Rectal smooth muscle tissue (tissue), 1 donor: ENCODE data around the gene RAD51B.

Experiments
- H3K27ac ChIP-seq: one replicate; pipeline ENCODE4 v1.7.0; 2013; ENCODE audit warnings: low read depth, low read length, inconsistent platforms
- H3K27me3 ChIP-seq: one replicate; pipeline ENCODE4 v1.7.0; 2013; ENCODE audit warnings: low read length; ENCODE audit not compliant: control insufficient read depth, insufficient read depth
- H3K36me3 ChIP-seq: one replicate; pipeline ENCODE4 v1.7.0; 2013; ENCODE audit warnings: low read length; ENCODE audit not compliant: control insufficient read depth, insufficient read depth
- H3K4me1 ChIP-seq: one replicate; pipeline ENCODE4 v1.7.0; 2013; ENCODE audit warnings: low read length; ENCODE audit not compliant: control insufficient read depth, insufficient read depth
- H3K4me3 ChIP-seq: one replicate; pipeline ENCODE4 v1.7.0; 2013; ENCODE audit warnings: low read length
- H3K9ac ChIP-seq: one replicate; pipeline ENCODE4 v1.7.0; 2013; ENCODE audit warnings: low read length

The RAD51B gene

GRCh38 chr14:68315081-68315480, 495.5 kb downstream of the RAD51B start:
- Histone ChIP-seq H3K4me1 (no peaks in the 10 kb centered on the region), H3K36me3 (no peaks in the 10 kb centered on the region), H3K27me3 (no peaks in the 10 kb centered on the region), H3K27ac (no peak overlapping the region), H3K4me3 (no peak overlapping the region), H3K9ac (no peak overlapping the region)

GRCh38 chr14:68316078-68316868, 496.7 kb downstream of the RAD51B start:
- H3K27ac ChIP-seq, result no peak overlapping the region
- no peaks in the 10 kb centered on the region for H3K27me3 ChIP-seq
- no peaks in the 10 kb centered on the region for H3K36me3 ChIP-seq
- no peak overlapping the region for H3K9ac ChIP-seq
- no peaks in the 10 kb centered on the region for H3K4me1 ChIP-seq
- H3K4me3 ChIP-seq, result no peak overlapping the region

GRCh38 chr14:68317239-68317638, 497.7 kb downstream of the RAD51B start:
- Histone ChIP-seq H3K9ac (no peak overlapping the region), H3K4me1 (no peaks in the 10 kb centered on the region), H3K36me3 (no peaks in the 10 kb centered on the region), H3K4me3 (no peak overlapping the region), H3K27ac (no peak overlapping the region), H3K27me3 (no peaks in the 10 kb centered on the region)

- H3K27me3 ChIP-seq, result no peaks in the 10 kb centered on the region
- H3K4me1 ChIP-seq, result no peaks in the 10 kb centered on the region
- no peaks in the 10 kb centered on the region for H3K36me3 ChIP-seq
- no peak overlapping the region for H3K27ac ChIP-seq
- H3K4me3 ChIP-seq, result no peak overlapping the region
- H3K9ac ChIP-seq, result no peak overlapping the region
These were observed 499.2 kb downstream of the RAD51B start for GRCh38 chr14:68318828-68319227.

GRCh38 chr14:68320495-68320894, 500.9 kb downstream of the RAD51B start:
- no peak overlapping the region for H3K9ac ChIP-seq
- no peak overlapping the region for H3K27ac ChIP-seq
- H3K27me3 ChIP-seq, result no peaks in the 10 kb centered on the region
- no peaks in the 10 kb centered on the region for H3K4me1 ChIP-seq
- no peaks in the 10 kb centered on the region for H3K36me3 ChIP-seq
- H3K4me3 ChIP-seq, result no peak overlapping the region

- Histone ChIP-seq H3K4me1 (no peaks in the 10 kb centered on the region), H3K9ac (no peak overlapping the region), H3K27me3 (no peaks in the 10 kb centered on the region), H3K27ac (no peak overlapping the region), H3K36me3 (no peaks in the 10 kb centered on the region), H3K4me3 (no peak overlapping the region)
These were observed 503.5 kb downstream of the RAD51B start for GRCh38 chr14:68322940-68323620.

GRCh38 chr14:68325267-68325807, 505.8 kb downstream of the RAD51B start:
- Histone ChIP-seq H3K4me1 (no peaks in the 10 kb centered on the region), H3K27me3 (no peaks in the 10 kb centered on the region), H3K27ac (no peak overlapping the region), H3K4me3 (no peak overlapping the region), H3K9ac (no peak overlapping the region), H3K36me3 (no peaks in the 10 kb centered on the region)

GRCh38 chr14:68327231-68327630, 507.7 kb downstream of the RAD51B start:
- Histone ChIP-seq H3K36me3 (no peaks in the 10 kb centered on the region), H3K27me3 (no peaks in the 10 kb centered on the region), H3K9ac (no peak overlapping the region), H3K27ac (no peak overlapping the region), H3K4me1 (no peaks in the 10 kb centered on the region), H3K4me3 (no peak overlapping the region)

GRCh38 chr14:68328509-68328908, 508.9 kb downstream of the RAD51B start:
- Histone ChIP-seq H3K4me1 (peaks cover 2% of the 10 kb centered on the region), H3K27ac (no peak overlapping the region), H3K27me3 (no peaks in the 10 kb centered on the region), H3K36me3 (no peaks in the 10 kb centered on the region), H3K4me3 (no peak overlapping the region), H3K9ac (no peak overlapping the region)

- H3K27ac ChIP-seq, result no peak overlapping the region
- peaks cover 2% of the 10 kb centered on the region for H3K4me1 ChIP-seq
- no peak overlapping the region for H3K4me3 ChIP-seq
- no peak overlapping the region for H3K9ac ChIP-seq
- no peaks in the 10 kb centered on the region for H3K36me3 ChIP-seq
- no peaks in the 10 kb centered on the region for H3K27me3 ChIP-seq
These were observed 511.8 kb downstream of the RAD51B start for GRCh38 chr14:68331426-68331825.

- H3K36me3 ChIP-seq, result no peaks in the 10 kb centered on the region
- no peaks in the 10 kb centered on the region for H3K27me3 ChIP-seq
- no peak overlapping the region for H3K9ac ChIP-seq
- peaks cover 2% of the 10 kb centered on the region for H3K4me1 ChIP-seq
- no peak overlapping the region for H3K4me3 ChIP-seq
- H3K27ac ChIP-seq, result no peak overlapping the region
These were observed 512.4 kb downstream of the RAD51B start for GRCh38 chr14:68331991-68332390.

GRCh38 chr14:68333262-68333661, 513.7 kb downstream of the RAD51B start:
- no peak overlapping the region for H3K9ac ChIP-seq
- no peaks in the 10 kb centered on the region for H3K27me3 ChIP-seq
- H3K36me3 ChIP-seq, result no peaks in the 10 kb centered on the region
- peaks cover 2% of the 10 kb centered on the region for H3K4me1 ChIP-seq
- H3K27ac ChIP-seq, result no peak overlapping the region
- no peak overlapping the region for H3K4me3 ChIP-seq
